Nephron (organoid): ENCODE measurements around the gene OTUB2.

Experiments
- H3K27ac Mint-ChIP-seq, 3 experiments: 2 replicates each; pipeline ENCODE4 v1.8.0; 2020; ENCODE audit warnings: mixed read lengths in 3 of 3, mild to moderate bottlenecking in 2 of 3, moderate library complexity in 1 of 3
- H3K27me3 Mint-ChIP-seq: 2 replicates; pipeline ENCODE4 v1.8.0; 2021; ENCODE audit warnings: low read depth, mild to moderate bottlenecking, moderate library complexity, mixed read lengths
- H3K36me3 Mint-ChIP-seq: 2 replicates; pipeline ENCODE4 v1.8.0; 2020; ENCODE audit warnings: low read depth, mixed read lengths
- H3K4me1 Mint-ChIP-seq: 2 replicates; pipeline ENCODE4 v1.8.0; 2020; ENCODE audit warnings: mixed read lengths
- H3K4me3 Mint-ChIP-seq, 3 experiments: 2 replicates each; pipeline ENCODE4 v1.8.0; 2020; ENCODE audit warnings: mild to moderate bottlenecking in 3 of 3, mixed read lengths in 3 of 3, moderate library complexity in 2 of 3
- H3K9me3 Mint-ChIP-seq: 2 replicates; pipeline ENCODE4 v1.8.0; 2020; ENCODE audit warnings: mixed read lengths
- CTCF ChIP-seq, 3 experiments: fragments of 200-600 bp; sonication (generic); IDR thresholded peaks; one replicate each; pipeline ENCODE4 v1.5.0; 2021; ENCODE audit warnings: antibody characterized with exemption in 3 of 3; ENCODE audit not compliant: unreplicated experiment in 3 of 3

Gene OTUB2

DNA sequence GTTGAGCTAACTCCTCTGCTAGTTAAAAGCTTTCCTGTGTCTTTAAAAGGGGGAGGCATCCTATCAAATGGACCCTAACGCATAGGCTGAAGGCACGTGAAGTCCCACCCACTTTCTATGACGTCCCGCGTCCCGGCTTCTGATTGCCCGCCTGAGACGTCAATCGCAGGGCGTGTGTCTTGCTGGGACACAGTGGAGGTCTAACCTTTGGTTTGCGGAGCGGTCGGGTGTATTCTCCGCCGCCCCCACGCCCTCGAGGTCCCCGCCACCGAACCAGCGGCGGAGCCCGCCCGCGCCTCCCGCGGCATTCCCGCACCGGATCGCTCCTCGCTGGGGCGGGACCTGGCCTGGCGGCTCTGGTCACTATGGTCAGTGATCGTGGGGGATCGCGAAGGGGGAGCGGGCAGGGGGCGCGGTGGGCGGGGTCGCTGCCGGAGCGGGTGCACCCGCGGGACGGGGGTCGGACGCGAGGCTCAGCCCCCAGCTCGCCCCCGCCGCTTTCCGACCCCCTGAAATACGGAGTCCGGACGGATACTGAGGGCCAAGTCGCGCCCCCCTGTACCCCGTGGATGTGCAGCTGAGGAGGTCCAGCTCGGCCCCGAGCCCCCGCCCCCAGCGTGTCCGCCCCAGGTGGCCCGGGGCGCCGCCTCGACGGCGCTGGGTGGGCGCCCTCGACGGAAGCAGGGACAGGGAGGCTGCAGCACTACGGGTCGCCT is at the start of gene OTUB2:
Gene OTUB2 (plus strand): TSS at position 168 of the 716 bp plus-strand sequence. CDS start 198 bp downstream, at position 366.
- TF ChIP-seq CTCF (IDR thresholded peaks at IDR 0.05; ENCODE audit: unreplicated experiment in 3 of 3) = no peak
- Mint-ChIP-seq H3K4me3 (peak within 1 kb of the TSS; percentile 84 to 90 (median 85)), H3K4me1 (peaks cover 5% of the 10 kb centered on the region), H3K36me3 (no peaks in the 10 kb centered on the region), H3K27me3 (peaks cover 3% of the 10 kb centered on the region), H3K27ac (peak within 1 kb of the TSS in 2 of 3 experiments; percentile 19 to 86), H3K9me3 (no peaks in the 10 kb centered on the region)

GRCh38 chr14:93976477-93977057 is 49.6 kb upstream of the OTUB2 start, which contains the start of gene ASB2:
Gene ASB2 (minus strand): TSS chr14:93976570. CDS start chr14:93964539, 12,031 bp downstream.
- Mint-ChIP-seq H3K9me3 (no peaks in the 10 kb centered on the region), H3K27me3 (peaks cover 6% of the 10 kb centered on the region), H3K4me3 (peak within 1 kb of the TSS in 2 of 3 experiments; percentile 10 to 69), H3K36me3 (no peaks in the 10 kb centered on the region), H3K27ac (peak within 1 kb of the TSS in 2 of 3 experiments; percentile 49 to 58), H3K4me1 (peaks cover 52% of the 10 kb centered on the region)
- TF ChIP-seq CTCF (IDR thresholded peaks at IDR 0.05; ENCODE audit: unreplicated experiment in 3 of 3) = no peak

DNA sequence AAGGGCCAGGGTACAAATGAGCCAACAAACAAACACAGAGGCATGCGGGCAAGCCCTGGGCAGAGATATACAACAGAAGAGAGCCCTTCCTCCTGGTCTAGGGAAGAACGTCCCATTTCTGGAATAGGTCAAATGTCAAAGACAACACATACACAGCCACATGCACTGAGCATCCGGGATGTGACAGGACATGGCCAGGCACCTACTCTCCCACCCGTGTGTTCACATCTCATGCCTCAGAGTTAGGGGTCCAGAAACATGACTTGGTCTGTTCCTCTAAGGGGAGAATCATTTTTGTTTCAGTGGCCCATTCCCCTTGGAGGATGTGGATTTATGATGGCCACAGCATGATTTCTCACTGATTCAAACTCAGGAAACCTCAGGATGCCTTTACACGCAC is 49.0 kb upstream of the OTUB2 start:
- no peak for TF ChIP-seq CTCF (IDR thresholded peaks at IDR 0.05; ENCODE audit: unreplicated experiment in 3 of 3)
- no peaks in the 10 kb centered on the region for H3K9me3 Mint-ChIP-seq
- H3K27me3 Mint-ChIP-seq = peaks cover 6% of the 10 kb centered on the region
- peaks cover 54% of the 10 kb centered on the region for H3K4me1 Mint-ChIP-seq
- no peak overlapping the region for H3K4me3 Mint-ChIP-seq
- no peaks in the 10 kb centered on the region for H3K36me3 Mint-ChIP-seq
- H3K27ac Mint-ChIP-seq = peak overlapping the region in 1 of 3 experiments; percentile 49

DNA sequence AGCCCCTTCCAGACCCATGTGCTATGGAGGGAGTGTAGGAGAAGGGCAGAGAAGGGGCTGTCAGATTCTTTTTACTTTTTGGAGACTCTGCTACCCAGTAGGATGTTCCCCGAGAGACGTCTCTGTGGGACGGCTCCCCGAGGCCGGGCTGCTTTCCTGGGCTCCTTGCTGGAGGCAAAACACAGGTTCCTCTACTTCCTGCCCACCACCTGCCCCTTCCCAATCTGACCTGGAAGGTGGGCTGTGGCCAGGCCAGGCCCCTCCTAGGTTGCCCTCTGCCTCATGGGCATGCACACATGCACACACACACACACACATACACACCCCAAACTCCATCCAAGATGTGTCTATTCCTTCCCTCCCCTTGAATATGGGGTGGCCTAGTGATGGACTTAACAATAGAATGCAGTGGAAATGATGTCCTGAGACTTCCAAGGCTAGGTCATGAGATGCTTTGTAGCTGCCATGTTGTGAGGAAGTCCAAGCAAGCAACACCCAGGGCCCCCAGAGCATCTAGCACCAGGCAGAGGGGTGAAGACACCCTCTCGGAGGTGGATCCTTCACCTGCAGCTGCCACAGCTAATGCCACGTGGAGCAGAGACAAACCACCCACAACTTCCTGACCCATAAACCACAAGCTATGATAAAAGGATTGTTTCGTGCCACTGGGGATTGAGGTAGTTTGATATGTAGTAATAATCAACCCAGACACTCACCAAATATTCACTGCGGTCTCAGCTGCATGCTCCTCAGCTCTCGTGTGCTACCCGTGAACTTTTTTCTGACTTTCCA is 48.2 kb upstream of the OTUB2 start:
- no peak overlapping the region for H3K27ac Mint-ChIP-seq
- no peak for TF ChIP-seq CTCF (IDR thresholded peaks at IDR 0.05; ENCODE audit: unreplicated experiment in 3 of 3)
- no peak overlapping the region for H3K4me3 Mint-ChIP-seq
- peaks cover 50% of the 10 kb centered on the region for H3K4me1 Mint-ChIP-seq
- H3K36me3 Mint-ChIP-seq = no peaks in the 10 kb centered on the region
- no peaks in the 10 kb centered on the region for H3K9me3 Mint-ChIP-seq
- H3K27me3 Mint-ChIP-seq = peaks cover 6% of the 10 kb centered on the region

DNA sequence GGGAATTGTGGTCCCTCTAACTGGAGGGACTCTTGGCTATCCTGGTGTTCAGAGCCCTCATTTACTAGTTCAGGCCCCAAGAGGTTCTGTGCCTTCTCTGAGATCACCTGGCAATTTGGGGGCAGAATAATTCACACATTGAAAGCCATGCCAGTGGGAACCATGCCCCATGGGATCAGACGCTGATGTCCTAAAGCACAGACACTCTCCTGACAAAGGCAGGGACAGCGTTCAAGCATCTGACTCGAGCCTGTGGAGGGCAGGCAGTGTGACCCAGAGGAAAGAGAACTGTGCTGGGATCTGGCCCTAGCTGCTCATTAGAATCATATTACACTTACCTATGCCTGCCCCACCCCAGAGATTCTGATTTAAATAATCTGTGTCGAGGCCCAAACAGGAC is 47.4 kb upstream of the OTUB2 start:
- Mint-ChIP-seq H3K4me1 (peaks cover 47% of the 10 kb centered on the region), H3K27me3 (peaks cover 6% of the 10 kb centered on the region), H3K36me3 (no peaks in the 10 kb centered on the region), H3K9me3 (no peaks in the 10 kb centered on the region), H3K27ac (no peak overlapping the region), H3K4me3 (no peak overlapping the region)
- TF ChIP-seq CTCF (IDR thresholded peaks at IDR 0.05; ENCODE audit: unreplicated experiment in 3 of 3) = no peak
